Measurements from ENCODE around the gene PDPN.

The PDPN gene

DNA sequence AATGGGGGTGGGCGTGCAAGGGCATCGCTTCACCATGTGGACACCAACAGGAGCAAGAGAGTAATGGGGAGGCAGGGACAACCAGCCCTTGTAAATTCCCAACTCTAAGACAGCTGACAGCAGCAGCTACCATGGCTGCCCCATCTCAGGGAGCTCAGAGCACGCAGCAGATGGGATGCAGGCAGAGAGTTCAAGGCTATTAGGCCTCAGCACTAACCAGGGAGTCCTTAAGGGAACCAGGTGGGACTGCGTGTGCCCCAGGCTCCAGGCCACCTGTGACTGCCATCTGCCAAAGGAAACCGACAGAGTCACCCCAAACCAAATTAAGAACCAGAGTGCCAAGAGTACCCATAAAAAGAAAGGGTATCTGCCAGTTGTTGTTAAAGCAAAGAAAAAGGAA, 82.7 kb downstream of the PDPN start:
- FAIRE-seq (no peak), DNase-seq (ENCODE audit: insufficient read length, low spot score) (no peak)
- TF ChIP-seq, protein P1, sequence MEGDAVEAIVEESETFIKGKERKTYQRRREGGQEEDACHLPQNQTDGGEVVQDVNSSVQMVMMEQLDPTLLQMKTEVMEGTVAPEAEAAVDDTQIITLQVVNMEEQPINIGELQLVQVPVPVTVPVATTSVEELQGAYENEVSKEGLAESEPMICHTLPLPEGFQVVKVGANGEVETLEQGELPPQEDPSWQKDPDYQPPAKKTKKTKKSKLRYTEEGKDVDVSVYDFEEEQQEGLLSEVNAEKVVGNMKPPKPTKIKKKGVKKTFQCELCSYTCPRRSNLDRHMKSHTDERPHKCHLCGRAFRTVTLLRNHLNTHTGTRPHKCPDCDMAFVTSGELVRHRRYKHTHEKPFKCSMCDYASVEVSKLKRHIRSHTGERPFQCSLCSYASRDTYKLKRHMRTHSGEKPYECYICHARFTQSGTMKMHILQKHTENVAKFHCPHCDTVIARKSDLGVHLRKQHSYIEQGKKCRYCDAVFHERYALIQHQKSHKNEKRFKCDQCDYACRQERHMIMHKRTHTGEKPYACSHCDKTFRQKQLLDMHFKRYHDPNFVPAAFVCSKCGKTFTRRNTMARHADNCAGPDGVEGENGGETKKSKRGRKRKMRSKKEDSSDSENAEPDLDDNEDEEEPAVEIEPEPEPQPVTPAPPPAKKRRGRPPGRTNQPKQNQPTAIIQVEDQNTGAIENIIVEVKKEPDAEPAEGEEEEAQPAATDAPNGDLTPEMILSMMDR (IDR thresholded peaks at IDR 0.05; ENCODE audit: insufficient read depth, missing control alignments), result no peak

Measured in D721Med (cell line).